Stomach (tissue), 4 donors: ENCODE measurements around the gene BRI3.

Experiments
- EP300 ChIP-seq: sonication (generic); formaldehyde crosslinking; IDR thresholded peaks from one replicate; pipeline ENCODE4 v1.6.1; 2017; ENCODE audit warnings: antibody characterized with exemption
- POLR2A ChIP-seq, 4 donors: fragments of 450-650 bp; IDR thresholded peaks; one replicate each; pipeline ENCODE4 v1.6.1; 2016; ENCODE audit warnings: antibody characterized with exemption in 4 of 4, control low read depth in 2 of 4, mild to moderate bottlenecking in 1 of 4, moderate library complexity in 1 of 4
- TF ChIP-seq, protein P1 (sequence below), 7 experiments: fragments of 450-650 bp in 4 of 7; fragments of 200-600 bp in 3 of 7; sonication (generic) in 3 of 7; IDR thresholded peaks; one replicate each; pipeline ENCODE4 v1.5.1; 2016 to 2019; ENCODE audit warnings: antibody characterized with exemption in 7 of 7, control low read depth in 2 of 7, mild to moderate bottlenecking in 1 of 7

DNA sequence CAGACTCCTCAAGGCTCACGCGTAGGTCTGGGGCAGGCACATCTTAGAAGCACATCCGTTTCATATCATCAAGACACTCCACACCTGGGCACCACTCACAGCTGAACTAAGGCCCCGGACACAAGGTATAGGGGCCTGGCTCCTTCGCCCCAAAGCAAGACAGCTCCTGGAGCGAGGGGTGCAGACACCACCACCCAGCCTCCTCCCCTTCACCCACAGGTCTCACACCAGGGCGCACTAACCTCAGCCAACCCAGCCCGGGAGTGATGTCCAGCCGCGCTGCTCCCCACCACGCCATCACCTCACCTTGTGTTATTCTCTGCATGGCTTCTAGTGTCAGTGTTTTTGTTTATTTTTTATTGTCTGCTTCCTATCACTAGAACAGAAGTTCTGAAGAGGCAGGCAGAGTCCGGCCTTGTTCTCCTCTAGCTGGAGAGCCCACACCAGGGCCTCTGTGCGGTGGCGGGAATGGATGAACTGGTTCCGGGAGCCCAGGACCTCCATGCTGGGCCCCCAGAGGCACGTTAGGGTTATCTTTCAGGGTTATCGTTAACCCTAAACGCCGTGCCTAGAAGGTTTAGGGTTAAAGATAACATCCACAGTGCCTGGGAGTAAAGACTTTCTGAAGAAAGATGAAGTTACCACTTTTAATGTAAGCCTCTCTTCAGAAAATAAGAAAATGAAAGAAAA, 21.8 kb downstream of the BRI3 start:
- TF ChIP-seq, protein P1, sequence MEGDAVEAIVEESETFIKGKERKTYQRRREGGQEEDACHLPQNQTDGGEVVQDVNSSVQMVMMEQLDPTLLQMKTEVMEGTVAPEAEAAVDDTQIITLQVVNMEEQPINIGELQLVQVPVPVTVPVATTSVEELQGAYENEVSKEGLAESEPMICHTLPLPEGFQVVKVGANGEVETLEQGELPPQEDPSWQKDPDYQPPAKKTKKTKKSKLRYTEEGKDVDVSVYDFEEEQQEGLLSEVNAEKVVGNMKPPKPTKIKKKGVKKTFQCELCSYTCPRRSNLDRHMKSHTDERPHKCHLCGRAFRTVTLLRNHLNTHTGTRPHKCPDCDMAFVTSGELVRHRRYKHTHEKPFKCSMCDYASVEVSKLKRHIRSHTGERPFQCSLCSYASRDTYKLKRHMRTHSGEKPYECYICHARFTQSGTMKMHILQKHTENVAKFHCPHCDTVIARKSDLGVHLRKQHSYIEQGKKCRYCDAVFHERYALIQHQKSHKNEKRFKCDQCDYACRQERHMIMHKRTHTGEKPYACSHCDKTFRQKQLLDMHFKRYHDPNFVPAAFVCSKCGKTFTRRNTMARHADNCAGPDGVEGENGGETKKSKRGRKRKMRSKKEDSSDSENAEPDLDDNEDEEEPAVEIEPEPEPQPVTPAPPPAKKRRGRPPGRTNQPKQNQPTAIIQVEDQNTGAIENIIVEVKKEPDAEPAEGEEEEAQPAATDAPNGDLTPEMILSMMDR (IDR thresholded peaks at IDR 0.05), result no peak
- TF ChIP-seq POLR2A (IDR thresholded peaks at IDR 0.05) (no peak), EP300 (no peak)
